M059J (cell line): ENCODE results near the gene FBXO2. TPM values are rescaled to one million over a fixed set of nuclear protein-coding genes. Genes with fewer than 3 reads are reported as not detected.

Experiments
- total RNA-seq: library from RNA; depleted of rRNA; stranded (reverse); fragments of >200 nt; shearing (Covaris generic); gene quantifications from 2 replicates; pipeline ENCODE4 v1.2.3, GENCODE V29; 2014; rRNA removed

Gene FBXO2
- total RNA-seq, 1 experiment from 2014 or later = 7.5 TPM

Other genes starting within 250 kb of the FBXO2 start
- 0.02 TPM in 1 of 2 replicates, not detected in the other for gene DISP3, start 175.3 kb downstream of the FBXO2 start, total RNA-seq
- 7.5 and 13.3 TPM in 2 replicates for gene FBXO44, start 448 bp upstream of the FBXO2 start, total RNA-seq
- 11.0 and 12.2 TPM in 2 replicates for gene FBXO6, start 9.8 kb upstream of the FBXO2 start, total RNA-seq
- 129 and 141 TPM in 2 replicates for gene MAD2L2, start 26.7 kb upstream of the FBXO2 start, total RNA-seq
- gene DRAXIN, start 37.3 kb upstream of the FBXO2 start, total RNA-seq = 0.12 and 0.25 TPM in 2 replicates
- 105 and 126 TPM in 2 replicates for gene AGTRAP, start 81.7 kb upstream of the FBXO2 start, total RNA-seq
- gene C1orf167, start 107.8 kb upstream of the FBXO2 start, total RNA-seq = not detected in 2 replicates
- gene MTHFR, start 151.5 kb upstream of the FBXO2 start, total RNA-seq = 2.0 and 7.5 TPM in 2 replicates
- 3.2 and 6.9 TPM in 2 replicates for gene CLCN6, start 151.8 kb upstream of the FBXO2 start, total RNA-seq
- not detected in 2 replicates for gene NPPA, start 193.4 kb upstream of the FBXO2 start, total RNA-seq
- 7.0 and 20.0 TPM in 2 replicates for gene NPPB, start 204.5 kb upstream of the FBXO2 start, total RNA-seq